Measurements from ENCODE around the gene ALKBH3. TPM values are rescaled to one million over a fixed set of nuclear protein-coding genes. Genes with fewer than 3 reads are reported as not detected.

The ALKBH3 gene
- total RNA-seq = 10 to 100 TPM; 26.5 to 42.4 TPM

DNA sequence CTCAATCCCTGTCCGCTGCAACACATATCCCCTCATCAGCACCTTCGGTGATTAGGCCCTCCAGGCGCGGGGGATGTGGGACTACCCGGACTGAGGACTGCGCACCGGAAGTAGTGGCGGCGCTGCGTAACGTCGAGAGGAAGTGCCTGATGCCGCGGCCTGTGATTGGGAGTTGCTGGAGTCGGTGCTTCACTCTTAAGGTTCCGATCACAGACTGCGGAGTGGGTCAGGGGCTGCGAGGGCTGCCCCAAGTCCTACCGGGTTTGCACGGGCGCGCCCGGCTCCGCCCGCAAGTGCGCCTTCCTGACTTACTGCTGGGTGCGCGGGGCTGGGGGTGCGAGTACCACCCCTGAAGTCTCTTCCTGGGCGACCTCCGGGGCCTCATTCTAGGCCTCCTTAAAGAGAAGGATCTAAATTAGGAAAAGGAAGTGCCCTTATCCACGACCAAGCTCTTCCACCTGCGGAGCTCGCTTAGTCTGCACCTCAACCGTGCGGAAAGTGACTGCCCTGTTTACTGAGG lies at the start of gene ALKBH3:
ALKBH3 (plus strand) TSS at position 192 of the 520 bp plus-strand sequence. CDS start 1,822 bp downstream, outside the sequence.
- Mint-ChIP-seq H3K9me3 (no peaks in the 10 kb centered on the region), H3K4me1 (peaks cover 11% of the 10 kb centered on the region), H3K4me3 (peak within 1 kb of the TSS; percentile 86), H3K36me3 (ENCODE audit: low read depth) (peaks cover 42% of the 10 kb centered on the region), H3K27me3 (peaks cover 5% of the 10 kb centered on the region), H3K27ac (peak within 1 kb of the TSS; percentile 78)
- peak; percentile 100 for ATAC-seq (replicated peaks)

DNA sequence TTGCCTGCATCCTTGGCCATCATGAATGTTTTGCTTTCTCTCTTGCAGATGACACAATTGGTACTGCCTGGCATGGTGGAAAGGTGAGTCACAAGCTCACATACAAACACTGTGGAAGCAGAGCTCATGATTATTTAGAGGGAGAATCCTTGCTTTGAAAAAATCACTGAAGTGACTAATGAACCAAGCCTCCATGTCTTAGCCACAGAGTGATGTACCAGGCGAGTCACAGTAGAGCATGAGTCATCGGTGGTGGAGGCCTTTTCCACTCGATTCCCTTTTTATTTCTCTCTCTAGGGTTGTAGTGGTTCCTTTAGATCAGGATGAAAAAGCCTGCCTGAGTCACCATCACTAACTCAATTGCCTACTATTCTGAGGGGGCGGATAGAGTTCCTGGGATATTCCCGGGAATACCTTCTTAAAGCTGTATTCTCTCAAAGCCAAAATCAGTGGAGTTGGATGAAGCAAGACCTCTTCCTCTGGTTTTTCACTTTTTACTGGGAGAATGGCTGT lies 49.6 kb upstream of the ALKBH3 start:
- Mint-ChIP-seq H3K4me1 (peaks cover 12% of the 10 kb centered on the region), H3K27ac (peak overlapping the region; percentile 51), H3K9me3 (no peaks in the 10 kb centered on the region), H3K36me3 (ENCODE audit: low read depth) (peaks cover 18% of the 10 kb centered on the region), H3K4me3 (peak overlapping the region; percentile 19), H3K27me3 (no peaks in the 10 kb centered on the region)
- peak; percentile 99 for ATAC-seq (replicated peaks)

DNA sequence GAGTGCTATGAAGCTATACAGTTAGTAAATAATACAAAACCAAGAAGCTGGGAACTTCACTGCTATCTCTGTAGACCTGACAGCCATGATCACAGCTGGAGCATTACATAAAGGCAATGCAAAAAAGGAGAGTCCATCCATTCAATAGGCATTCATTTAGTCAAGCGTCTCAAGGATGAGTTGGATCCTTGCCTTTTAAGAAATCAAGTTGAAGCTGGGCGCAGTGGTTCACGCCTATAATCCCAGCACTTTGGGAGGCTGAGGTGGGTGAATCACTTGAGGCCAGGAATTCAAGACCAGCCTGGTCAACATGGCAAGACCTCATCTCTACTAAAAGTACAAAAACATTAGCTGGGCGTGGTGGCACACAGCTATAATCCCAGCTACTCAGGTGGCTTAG lies 48.1 kb upstream of the ALKBH3 start:
- Mint-ChIP-seq H3K4me1 (peaks cover 12% of the 10 kb centered on the region), H3K9me3 (no peaks in the 10 kb centered on the region), H3K36me3 (ENCODE audit: low read depth) (peaks cover 18% of the 10 kb centered on the region), H3K27ac (no peak overlapping the region), H3K4me3 (no peak overlapping the region), H3K27me3 (no peaks in the 10 kb centered on the region)
- ATAC-seq (replicated peaks) = no peak

DNA sequence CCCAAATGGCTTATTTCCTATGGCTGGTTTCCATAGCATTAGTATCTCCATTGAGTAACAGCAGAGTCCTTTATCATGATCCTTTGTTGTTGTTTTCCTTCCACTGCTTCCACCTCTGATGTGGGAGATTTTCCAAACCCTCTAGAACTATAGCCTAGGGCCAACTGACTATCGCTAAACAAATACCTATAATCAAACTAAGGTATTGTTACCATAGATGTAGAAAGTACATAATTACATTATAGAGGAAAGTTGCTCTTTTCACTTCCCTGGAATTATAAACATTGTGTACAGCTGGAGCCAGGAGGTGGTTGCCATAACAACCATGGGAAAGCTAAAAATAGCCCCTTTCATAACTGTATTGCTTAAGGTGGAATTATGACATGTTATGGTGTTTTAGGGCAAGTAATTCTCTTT lies 47.0 kb upstream of the ALKBH3 start:
- H3K4me1 Mint-ChIP-seq = peaks cover 12% of the 10 kb centered on the region
- peaks cover 22% of the 10 kb centered on the region for H3K36me3 Mint-ChIP-seq (ENCODE audit: low read depth)
- no peaks in the 10 kb centered on the region for H3K27me3 Mint-ChIP-seq
- no peaks in the 10 kb centered on the region for H3K9me3 Mint-ChIP-seq
- H3K4me3 Mint-ChIP-seq = no peak overlapping the region
- no peak overlapping the region for H3K27ac Mint-ChIP-seq
- no peak for ATAC-seq (replicated peaks)

DNA sequence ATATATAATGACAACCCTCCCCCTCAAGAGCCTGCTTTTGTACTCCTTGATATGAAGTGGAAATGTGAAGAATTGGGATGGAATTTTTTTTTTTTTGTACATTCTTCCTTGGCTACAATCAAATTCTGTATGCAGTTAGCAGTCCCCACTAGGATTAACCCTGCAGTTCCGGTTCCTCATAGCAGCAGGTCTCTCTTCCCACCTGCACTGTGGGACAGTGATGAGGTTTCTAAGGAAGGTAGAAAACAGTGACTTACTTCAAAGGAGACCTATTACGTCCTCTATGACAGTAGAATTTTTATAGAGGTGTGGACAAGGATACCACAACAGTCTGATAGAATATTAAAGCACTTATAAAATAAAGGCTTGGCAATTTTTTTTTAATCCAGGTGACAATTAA lies 46.3 kb upstream of the ALKBH3 start:
- Mint-ChIP-seq H3K27ac (no peak overlapping the region), H3K27me3 (no peaks in the 10 kb centered on the region), H3K4me1 (peaks cover 12% of the 10 kb centered on the region), H3K9me3 (no peaks in the 10 kb centered on the region), H3K4me3 (no peak overlapping the region), H3K36me3 (ENCODE audit: low read depth) (peaks cover 28% of the 10 kb centered on the region)
- ATAC-seq (replicated peaks) = no peak

DNA sequence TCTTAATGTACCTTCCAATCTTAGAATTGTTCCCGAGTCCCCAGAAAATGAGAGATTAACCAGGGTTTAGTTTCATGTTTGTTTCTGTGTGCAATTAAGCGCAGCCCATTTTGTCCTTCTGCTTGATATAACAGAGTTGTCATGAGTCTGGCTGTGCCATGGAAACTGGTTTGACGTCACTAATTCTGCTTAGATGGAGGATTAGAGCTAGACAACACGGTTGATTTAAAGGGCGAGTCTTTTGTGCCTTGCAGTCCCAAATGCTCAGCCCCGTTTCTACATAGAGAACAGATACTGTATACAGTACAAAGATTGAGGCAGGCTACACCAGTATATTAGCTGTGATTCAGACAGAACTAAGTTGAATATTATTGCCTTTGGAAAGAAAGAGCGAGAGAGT lies 45.5 kb upstream of the ALKBH3 start:
- H3K4me1 Mint-ChIP-seq = peaks cover 12% of the 10 kb centered on the region
- no peak overlapping the region for H3K4me3 Mint-ChIP-seq
- peaks cover 36% of the 10 kb centered on the region for H3K36me3 Mint-ChIP-seq (ENCODE audit: low read depth)
- H3K27ac Mint-ChIP-seq = no peak overlapping the region
- no peaks in the 10 kb centered on the region for H3K27me3 Mint-ChIP-seq
- no peaks in the 10 kb centered on the region for H3K9me3 Mint-ChIP-seq
- ATAC-seq (replicated peaks) = no peak

DNA sequence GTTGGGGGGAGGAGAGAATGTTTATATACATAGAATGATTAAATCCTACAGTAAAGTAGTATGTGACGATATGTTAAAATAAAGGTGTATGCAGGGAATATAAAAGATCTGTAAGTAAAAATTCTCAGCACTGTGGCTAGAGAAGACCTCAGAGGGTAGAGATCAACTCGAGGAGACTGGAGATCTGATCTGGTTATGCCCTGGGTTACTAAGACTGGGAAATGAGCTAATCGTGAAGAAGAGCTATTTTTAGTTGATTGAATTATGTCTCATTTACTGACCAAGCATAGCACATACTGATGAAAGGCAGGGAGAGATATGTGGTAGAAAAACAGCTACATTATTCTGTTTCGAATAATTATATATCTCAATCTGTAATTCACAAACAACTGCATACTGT lies 42.8 kb upstream of the ALKBH3 start:
- Mint-ChIP-seq H3K36me3 (ENCODE audit: low read depth) (peaks cover 42% of the 10 kb centered on the region), H3K27ac (no peak overlapping the region), H3K4me1 (no peaks in the 10 kb centered on the region), H3K9me3 (no peaks in the 10 kb centered on the region), H3K27me3 (no peaks in the 10 kb centered on the region), H3K4me3 (no peak overlapping the region)
- ATAC-seq (replicated peaks) = peak; percentile 48

DNA sequence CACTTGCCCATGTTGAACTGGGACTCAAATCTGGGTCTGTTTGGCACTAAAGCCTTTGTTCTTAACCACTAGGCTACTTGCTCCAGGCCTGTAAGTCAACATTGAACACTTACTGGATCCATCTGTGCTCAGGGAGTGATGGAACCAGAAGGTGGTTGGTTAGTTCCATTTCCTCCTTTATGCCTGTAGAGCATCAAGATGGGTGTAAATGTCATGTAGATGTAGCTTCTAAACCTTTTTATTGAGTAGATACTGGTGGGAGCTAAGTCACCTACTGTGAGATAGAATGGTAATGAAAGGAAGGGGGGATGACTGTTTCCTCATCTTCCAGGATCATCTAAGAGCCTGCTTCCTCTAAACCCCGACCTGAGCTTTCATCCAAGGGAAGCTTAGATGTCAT lies 38.6 kb upstream of the ALKBH3 start:
- Mint-ChIP-seq H3K27ac (no peak overlapping the region), H3K9me3 (no peaks in the 10 kb centered on the region), H3K4me1 (no peaks in the 10 kb centered on the region), H3K4me3 (no peak overlapping the region), H3K27me3 (no peaks in the 10 kb centered on the region), H3K36me3 (ENCODE audit: low read depth) (peaks cover 37% of the 10 kb centered on the region)
- ATAC-seq (replicated peaks) = no peak

DNA sequence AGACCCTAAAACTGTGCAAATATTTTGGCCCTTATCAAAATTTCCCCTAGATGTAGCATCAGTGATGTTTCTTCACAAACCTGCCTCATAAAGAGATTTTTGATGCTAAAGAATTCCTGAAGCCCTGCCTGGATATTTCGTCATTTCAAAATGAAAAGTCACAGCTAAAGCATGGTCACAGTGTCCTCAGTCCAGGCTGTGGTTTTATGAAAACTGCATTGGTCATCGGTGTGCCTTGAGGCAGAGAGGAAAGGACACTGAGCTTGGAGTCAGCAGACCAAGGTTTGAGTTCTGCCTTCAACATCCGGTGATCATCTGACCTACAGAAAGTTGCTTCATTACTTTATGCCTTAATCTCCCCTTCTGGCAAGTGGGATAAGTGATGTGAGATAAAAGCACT lies 34.8 kb upstream of the ALKBH3 start:
- no peak overlapping the region for H3K4me3 Mint-ChIP-seq
- H3K27ac Mint-ChIP-seq = no peak overlapping the region
- H3K27me3 Mint-ChIP-seq = no peaks in the 10 kb centered on the region
- H3K36me3 Mint-ChIP-seq (ENCODE audit: low read depth) = peaks cover 11% of the 10 kb centered on the region
- H3K9me3 Mint-ChIP-seq = no peaks in the 10 kb centered on the region
- no peak for ATAC-seq (replicated peaks)
- no peaks in the 10 kb centered on the region for H3K4me1 Mint-ChIP-seq

DNA sequence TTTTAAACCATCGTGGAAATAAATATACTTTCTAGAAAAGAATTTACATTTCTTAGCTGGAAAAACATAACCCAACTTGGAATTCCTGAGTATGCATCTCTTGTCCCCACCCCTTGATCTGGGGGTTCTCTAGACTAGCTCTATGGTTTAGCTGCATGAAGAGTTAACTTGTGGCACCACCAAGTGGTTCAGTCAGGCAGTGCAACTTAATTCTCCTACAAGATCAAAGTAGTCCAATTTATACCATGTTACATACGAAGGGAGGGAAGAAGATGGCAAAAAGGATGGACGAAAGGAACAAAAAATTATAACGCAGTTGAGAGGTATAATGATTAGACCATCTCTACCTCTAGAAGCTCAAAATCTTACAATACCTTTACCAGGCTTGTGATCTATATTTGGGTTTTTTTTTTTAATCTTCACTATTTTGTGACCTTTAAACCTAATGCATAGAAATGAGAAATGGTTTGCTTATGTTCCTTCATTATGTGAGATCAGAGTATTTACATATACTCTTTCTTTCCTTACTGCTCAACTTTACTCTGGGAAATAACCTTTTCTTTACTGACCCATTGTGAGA lies 28.5 kb upstream of the ALKBH3 start:
- H3K27ac Mint-ChIP-seq = no peak overlapping the region
- H3K4me3 Mint-ChIP-seq = no peak overlapping the region
- H3K36me3 Mint-ChIP-seq (ENCODE audit: low read depth) = peaks cover 15% of the 10 kb centered on the region
- no peaks in the 10 kb centered on the region for H3K27me3 Mint-ChIP-seq
- H3K4me1 Mint-ChIP-seq = no peaks in the 10 kb centered on the region
- peak; percentile 73 for ATAC-seq (replicated peaks)
- no peaks in the 10 kb centered on the region for H3K9me3 Mint-ChIP-seq

DNA sequence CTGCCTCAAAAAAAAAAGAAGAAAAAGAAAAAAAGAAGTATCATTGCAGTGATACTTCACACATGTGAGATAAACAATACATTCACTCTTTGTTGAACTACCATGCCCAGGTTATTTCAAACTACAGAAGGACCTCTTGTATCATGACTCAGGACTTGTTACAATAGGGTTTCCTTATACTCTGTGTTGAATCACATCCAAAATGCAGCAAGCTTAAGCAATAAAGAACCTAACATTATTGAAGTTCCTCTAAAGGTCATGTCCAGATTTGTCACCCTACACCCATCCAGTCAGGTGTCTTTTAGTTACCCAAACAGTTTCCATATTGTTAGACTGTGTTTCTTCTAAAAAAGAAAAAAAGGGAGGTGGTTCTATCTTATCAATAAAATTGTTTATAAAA lies 26.9 kb upstream of the ALKBH3 start:
- H3K27ac Mint-ChIP-seq = no peak overlapping the region
- no peak overlapping the region for H3K4me3 Mint-ChIP-seq
- peaks cover 15% of the 10 kb centered on the region for H3K36me3 Mint-ChIP-seq (ENCODE audit: low read depth)
- H3K9me3 Mint-ChIP-seq = no peaks in the 10 kb centered on the region
- no peak for ATAC-seq (replicated peaks)
- no peaks in the 10 kb centered on the region for H3K27me3 Mint-ChIP-seq
- H3K4me1 Mint-ChIP-seq = no peaks in the 10 kb centered on the region

DNA sequence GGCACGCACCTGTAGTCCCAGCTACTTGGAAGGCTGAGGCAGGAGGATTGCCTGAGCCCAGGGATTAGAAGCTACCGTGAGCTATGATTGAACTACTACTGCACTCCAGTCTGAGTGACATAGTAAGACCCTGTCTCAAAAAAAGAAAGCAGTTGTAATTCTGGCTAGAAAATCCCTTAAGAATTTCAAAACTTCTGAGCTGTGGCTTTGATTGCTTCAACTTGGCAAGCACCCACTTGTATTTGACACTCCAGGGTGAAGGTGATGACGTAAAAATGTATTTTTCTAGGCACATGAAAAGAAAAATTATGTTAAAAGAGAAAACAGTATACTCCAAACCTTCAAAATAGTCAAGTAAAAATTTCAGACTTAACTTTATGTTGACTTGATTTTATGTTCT lies 23.6 kb upstream of the ALKBH3 start:
- no peak for ATAC-seq (replicated peaks)
- peaks cover 15% of the 10 kb centered on the region for H3K36me3 Mint-ChIP-seq (ENCODE audit: low read depth)
- peaks cover 4% of the 10 kb centered on the region for H3K9me3 Mint-ChIP-seq
- H3K4me1 Mint-ChIP-seq = no peaks in the 10 kb centered on the region
- no peak overlapping the region for H3K27ac Mint-ChIP-seq
- H3K4me3 Mint-ChIP-seq = no peak overlapping the region
- no peaks in the 10 kb centered on the region for H3K27me3 Mint-ChIP-seq

DNA sequence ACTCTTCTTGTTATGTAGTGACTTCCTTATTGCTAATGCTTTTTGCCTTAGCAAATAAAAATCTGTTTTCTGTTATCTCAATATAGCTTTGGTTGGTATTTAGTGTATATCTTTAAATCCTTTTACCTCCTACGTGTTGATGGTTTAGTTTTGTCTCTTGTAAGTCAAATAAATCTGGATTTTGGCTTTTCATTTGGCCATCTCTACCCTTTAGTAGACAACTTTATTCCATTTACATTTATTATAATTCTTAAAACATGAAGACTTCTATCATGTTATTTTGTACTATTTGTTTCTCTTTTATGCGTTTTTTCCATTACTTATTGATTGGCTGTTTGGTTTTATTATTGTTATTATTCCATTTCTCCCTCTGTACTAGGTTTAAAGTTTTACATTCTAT lies 19.5 kb upstream of the ALKBH3 start:
- no peak overlapping the region for H3K27ac Mint-ChIP-seq
- H3K4me3 Mint-ChIP-seq = no peak overlapping the region
- no peaks in the 10 kb centered on the region for H3K36me3 Mint-ChIP-seq (ENCODE audit: low read depth)
- ATAC-seq (replicated peaks) = no peak
- H3K9me3 Mint-ChIP-seq = peaks cover 4% of the 10 kb centered on the region
- H3K4me1 Mint-ChIP-seq = no peaks in the 10 kb centered on the region
- H3K27me3 Mint-ChIP-seq = peaks cover 3% of the 10 kb centered on the region

DNA sequence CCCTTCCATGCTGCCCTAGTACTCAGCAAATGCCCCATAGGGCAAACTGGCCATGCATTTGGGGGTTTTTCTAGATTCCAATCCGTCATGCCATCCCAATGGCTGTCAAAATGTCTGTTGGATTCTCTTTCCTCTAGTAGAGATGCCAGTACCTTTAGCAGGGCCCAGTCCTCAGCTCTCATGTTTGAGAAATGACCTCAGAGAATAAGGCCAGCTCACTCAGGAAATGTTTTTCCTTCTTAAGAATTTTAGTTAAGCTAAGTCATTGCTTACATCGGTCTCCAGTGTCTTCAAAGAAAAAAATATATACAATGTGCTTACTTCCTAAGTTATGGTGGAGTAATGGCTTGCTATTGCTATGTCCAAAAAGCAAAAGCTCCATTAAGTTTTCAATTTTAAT lies 14.1 kb upstream of the ALKBH3 start:
- no peak for ATAC-seq (replicated peaks)
- H3K27me3 Mint-ChIP-seq = peaks cover 15% of the 10 kb centered on the region
- no peak overlapping the region for H3K27ac Mint-ChIP-seq
- no peak overlapping the region for H3K4me3 Mint-ChIP-seq
- peaks cover 4% of the 10 kb centered on the region for H3K4me1 Mint-ChIP-seq
- no peaks in the 10 kb centered on the region for H3K36me3 Mint-ChIP-seq (ENCODE audit: low read depth)
- H3K9me3 Mint-ChIP-seq = no peaks in the 10 kb centered on the region

DNA sequence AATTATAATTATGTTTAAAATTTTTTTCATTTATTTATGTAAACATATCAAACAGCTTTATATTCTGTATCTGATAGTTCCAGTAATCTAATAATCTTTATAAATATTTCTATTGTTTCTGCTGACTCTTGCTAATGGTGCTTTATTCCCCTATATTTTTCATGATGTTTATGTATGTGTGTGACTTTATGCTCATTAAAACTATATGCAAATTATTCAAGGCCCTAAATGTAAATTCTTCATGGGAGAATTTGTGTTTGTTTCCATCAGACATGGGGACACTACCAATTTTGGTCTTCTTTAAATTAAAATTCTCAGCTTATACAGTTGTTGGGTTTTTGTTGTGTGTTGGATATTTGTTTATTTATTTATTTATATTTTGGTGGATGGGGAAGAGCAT lies 13.7 kb upstream of the ALKBH3 start:
- no peak for ATAC-seq (replicated peaks)
- Mint-ChIP-seq H3K9me3 (no peaks in the 10 kb centered on the region), H3K27ac (no peak overlapping the region), H3K36me3 (ENCODE audit: low read depth) (no peaks in the 10 kb centered on the region), H3K4me3 (no peak overlapping the region), H3K27me3 (peaks cover 17% of the 10 kb centered on the region), H3K4me1 (peaks cover 4% of the 10 kb centered on the region)
